Subcutaneous adipose tissue (tissue), 4 donors: ENCODE data around the gene WDR45B. TPM values are rescaled to one million over a fixed set of nuclear protein-coding genes. Genes with fewer than 3 reads are reported as not detected.

Experiments
- CTCF ChIP-seq: fragments of 450-650 bp; IDR thresholded peaks from one replicate; pipeline ENCODE4 v1.5.1; 2016; ENCODE audit warnings: low read depth, mild to moderate bottlenecking, control low read depth, antibody characterized with exemption, moderate library complexity
- total RNA-seq, 4 donors: library from RNA; depleted of rRNA; stranded (reverse); fragments of >200 nt; gene quantifications; one replicate each; pipeline ENCODE4 v1.1.0, GENCODE V29; 2016

The WDR45B gene
- total RNA-seq, 4 donors from 2014 or later = 60.6 to 74.8 (median 63.1) TPM

GRCh38 chr17:82619641-82620040 lies 28.6 kb downstream of the WDR45B start:
- no peak for TF ChIP-seq CTCF

- no peak for TF ChIP-seq CTCF
Measured at GRCh38 chr17:82619211-82619610, 29.0 kb downstream of the WDR45B start.

GRCh38 chr17:82616021-82616711 lies 32.1 kb downstream of the WDR45B start:
- no peak for TF ChIP-seq CTCF

GRCh38 chr17:82615084-82616020 lies 32.9 kb downstream of the WDR45B start:
- no peak for TF ChIP-seq CTCF

- no peak for TF ChIP-seq CTCF
Measured at GRCh38 chr17:82614095-82614631, 34.1 kb downstream of the WDR45B start.

GRCh38 chr17:82613283-82614094 lies 34.8 kb downstream of the WDR45B start:
- TF ChIP-seq CTCF = no peak
